ENCODE data around the gene CSRP1.
"Not testable (repeated sequence)": the region's sequence is repeated elsewhere in the genome, so short reads cannot be mapped to it uniquely, and the experiment has no call there.

CSRP1 gene

GRCh38 chr1:201506557-201507359, at the start of gene CSRP1:
Gene CSRP1 (minus strand): TSS chr1:201507123. CDS start chr1:201496303, 10,820 bp downstream.
- H3K27ac ChIP-seq = peak within 1 kb of the TSS; percentile 90
- DNase-seq (ENCODE audit: low read depth, low spot score) = no peak

GRCh38 chr1:201555593-201555945, 48.6 kb upstream of the CSRP1 start:
- H3K27ac ChIP-seq = no peak overlapping the region
- DNase-seq (ENCODE audit: low read depth, low spot score) = no peak

GRCh38 chr1:201554789-201555592, 48.1 kb upstream of the CSRP1 start:
- H3K27ac ChIP-seq = no peak overlapping the region
- DNase-seq (ENCODE audit: low read depth, low spot score) = no peak

- no peak overlapping the region for H3K27ac ChIP-seq
- no peak for DNase-seq (ENCODE audit: low read depth, low spot score)
Measured at GRCh38 chr1:201554190-201554600, 47.3 kb upstream of the CSRP1 start.

- H3K27ac ChIP-seq = no peak overlapping the region
- DNase-seq (ENCODE audit: low read depth, low spot score) = no peak
Measured at GRCh38 chr1:201553496-201554189, 46.7 kb upstream of the CSRP1 start.

- no peak for DNase-seq (ENCODE audit: low read depth, low spot score)
- no peak overlapping the region for H3K27ac ChIP-seq
Measured at GRCh38 chr1:201552941-201553351, 46.0 kb upstream of the CSRP1 start.

GRCh38 chr1:201551877-201552731, 45.2 kb upstream of the CSRP1 start:
- no peak overlapping the region for H3K27ac ChIP-seq
- DNase-seq (ENCODE audit: low read depth, low spot score) = no peak

GRCh38 chr1:201551096-201551495, 44.2 kb upstream of the CSRP1 start:
- DNase-seq (ENCODE audit: low read depth, low spot score) = no peak
- no peak overlapping the region for H3K27ac ChIP-seq

GRCh38 chr1:201549522-201549921, 42.6 kb upstream of the CSRP1 start:
- not testable (repeated sequence) for DNase-seq (ENCODE audit: low read depth, low spot score); H3K27ac ChIP-seq

GRCh38 chr1:201545851-201546492, 39.0 kb upstream of the CSRP1 start:
- no peak for DNase-seq (ENCODE audit: low read depth, low spot score)
- H3K27ac ChIP-seq = no peak overlapping the region

GRCh38 chr1:201544710-201545109, 37.8 kb upstream of the CSRP1 start:
- DNase-seq (ENCODE audit: low read depth, low spot score) = no peak
- H3K27ac ChIP-seq = no peak overlapping the region

GRCh38 chr1:201543871-201544642, 37.1 kb upstream of the CSRP1 start:
- H3K27ac ChIP-seq = no peak overlapping the region
- no peak for DNase-seq (ENCODE audit: low read depth, low spot score)

GRCh38 chr1:201542309-201543035, 35.5 kb upstream of the CSRP1 start:
- no peak overlapping the region for H3K27ac ChIP-seq
- DNase-seq (ENCODE audit: low read depth, low spot score) = no peak

- H3K27ac ChIP-seq = no peak overlapping the region
- DNase-seq (ENCODE audit: low read depth, low spot score) = no peak
Measured at GRCh38 chr1:201540846-201541735, 34.2 kb upstream of the CSRP1 start.

GRCh38 chr1:201539561-201540431, 32.9 kb upstream of the CSRP1 start:
- DNase-seq (ENCODE audit: low read depth, low spot score) = no peak
- no peak overlapping the region for H3K27ac ChIP-seq
